ENCODE measurements around the gene C1orf116.

DNA sequence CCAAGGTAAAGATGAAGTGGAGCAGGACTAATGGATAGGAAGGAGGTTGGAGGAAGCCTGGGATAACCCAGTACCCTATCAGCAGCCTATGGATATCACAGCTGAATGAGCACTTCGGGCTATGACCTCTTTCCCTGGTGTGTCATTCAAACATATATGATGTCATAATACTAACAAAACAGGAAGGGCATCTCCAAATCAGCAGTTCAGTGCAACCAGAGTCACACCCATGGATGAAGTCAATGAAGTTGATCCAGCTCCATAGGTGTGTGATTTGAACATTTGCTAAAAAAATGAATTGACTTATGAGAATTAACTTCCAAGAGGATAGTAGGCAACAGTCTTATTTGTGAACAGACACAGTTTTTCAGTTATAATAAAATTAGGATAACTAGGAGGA lies 1.7 kb upstream of the C1orf116 start:
- TF ChIP-seq, protein P1, sequence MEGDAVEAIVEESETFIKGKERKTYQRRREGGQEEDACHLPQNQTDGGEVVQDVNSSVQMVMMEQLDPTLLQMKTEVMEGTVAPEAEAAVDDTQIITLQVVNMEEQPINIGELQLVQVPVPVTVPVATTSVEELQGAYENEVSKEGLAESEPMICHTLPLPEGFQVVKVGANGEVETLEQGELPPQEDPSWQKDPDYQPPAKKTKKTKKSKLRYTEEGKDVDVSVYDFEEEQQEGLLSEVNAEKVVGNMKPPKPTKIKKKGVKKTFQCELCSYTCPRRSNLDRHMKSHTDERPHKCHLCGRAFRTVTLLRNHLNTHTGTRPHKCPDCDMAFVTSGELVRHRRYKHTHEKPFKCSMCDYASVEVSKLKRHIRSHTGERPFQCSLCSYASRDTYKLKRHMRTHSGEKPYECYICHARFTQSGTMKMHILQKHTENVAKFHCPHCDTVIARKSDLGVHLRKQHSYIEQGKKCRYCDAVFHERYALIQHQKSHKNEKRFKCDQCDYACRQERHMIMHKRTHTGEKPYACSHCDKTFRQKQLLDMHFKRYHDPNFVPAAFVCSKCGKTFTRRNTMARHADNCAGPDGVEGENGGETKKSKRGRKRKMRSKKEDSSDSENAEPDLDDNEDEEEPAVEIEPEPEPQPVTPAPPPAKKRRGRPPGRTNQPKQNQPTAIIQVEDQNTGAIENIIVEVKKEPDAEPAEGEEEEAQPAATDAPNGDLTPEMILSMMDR (IDR thresholded peaks at IDR 0.05 in 8 of 11, conservative IDR thresholded peaks at IDR 0.05 in 3 of 11), result no peak
- TF ChIP-seq POLR2A (IDR thresholded peaks at IDR 0.05) (no peak), POLR2AphosphoS5 (IDR thresholded peaks at IDR 0.05) (no peak)

Data from spleen (tissue), 7 donors.